Natural killer cell (primary cell): ENCODE results near the gene STAG1. TPM values are rescaled to one million over a fixed set of nuclear protein-coding genes. Genes with fewer than 3 reads are reported as not detected.

Source experiments
- ATAC-seq, 3 donors: fragments of 150-1000 bp in 2 of 3; fragments of 200-7000 bp in 1 of 3; cut with Tn5 transposase; 1 replicate in 1 of 3; 2 replicates in 2 of 3; pipeline ENCODE4 v1.10.0; 2021; ENCODE audit warnings: mild to moderate bottlenecking in 2 of 3, moderate library complexity in 2 of 3
- DNase-seq, 2 donors: peaks; one replicate each; pipeline versions ENCODE4 v3.0.0 to v3.0.0-alpha.2; 2013 to 2021; ENCODE audit warnings: mixed read lengths in 1 of 2
- H3K27ac ChIP-seq: one replicate; pipeline ENCODE4 v1.5.1; 2013; ENCODE audit warnings: mild to moderate bottlenecking, low read length
- H3K27me3 ChIP-seq: one replicate; pipeline ENCODE4 v1.6.1; 2013; ENCODE audit warnings: low read length; ENCODE audit not compliant: control insufficient read depth, insufficient read depth
- H3K36me3 ChIP-seq: one replicate; pipeline ENCODE4 v1.6.1; 2013; ENCODE audit warnings: low read length; ENCODE audit not compliant: control insufficient read depth, insufficient read depth
- H3K4me1 ChIP-seq: one replicate; pipeline ENCODE4 v1.6.1; 2013; ENCODE audit warnings: low read length; ENCODE audit not compliant: control insufficient read depth, insufficient read depth
- H3K4me3 ChIP-seq: one replicate; pipeline ENCODE4 v1.5.1; 2013; ENCODE audit warnings: low read length
- H3K9me3 ChIP-seq: one replicate; pipeline ENCODE4 v1.6.1; 2013; ENCODE audit warnings: low read length; ENCODE audit not compliant: control insufficient read depth, insufficient read depth
- H3K27ac Mint-ChIP-seq, 2 donors: one replicate each; pipeline ENCODE4 v1.8.0; 2022; ENCODE audit warnings: mild to moderate bottlenecking in 2 of 2, mixed read lengths in 2 of 2, moderate library complexity in 1 of 2
- H3K27me3 Mint-ChIP-seq, 2 donors: one replicate each; pipeline ENCODE4 v1.8.0; 2022; ENCODE audit warnings: low read depth in 2 of 2, mixed read lengths in 2 of 2
- H3K36me3 Mint-ChIP-seq: one replicate; pipeline ENCODE4 v1.8.0; 2022; ENCODE audit warnings: mixed read lengths
- H3K4me1 Mint-ChIP-seq, 2 donors: one replicate each; pipeline ENCODE4 v1.8.0; 2022; ENCODE audit warnings: mixed read lengths in 2 of 2
- H3K4me3 Mint-ChIP-seq: one replicate; pipeline ENCODE4 v1.8.0; 2022; ENCODE audit warnings: mild to moderate bottlenecking, moderate library complexity, mixed read lengths
- H3K9me3 Mint-ChIP-seq, 2 donors: one replicate each; pipeline ENCODE4 v1.8.0; 2022; ENCODE audit warnings: mixed read lengths in 2 of 2
- WGBS: methylation state at CpG from one replicate; pipeline ENCODE4 v1.1.7; 2013; ENCODE audit warnings: missing lambda C conversion rate; ENCODE audit not compliant: insufficient coverage; 5-methylcytosine and 5-hydroxymethylcytosine counted together
- intact Hi-C: fragments of 100-400 bp; cut with micrococcal nuclease; formaldehyde crosslinking; loops from one replicate; pipeline ENCODE4 v1.14.2; 2022
- total RNA-seq, 4 donors: library from RNA; stranded (reverse); fragments of 120-200 nt in 1 of 4; gene quantifications; one replicate each; pipeline versions ENCODE4 v1.2.3 to v1.2.4, GENCODE V29; 2013 to 2022
- TF ChIP-seq, protein P1 (sequence below): fragments of 200-600 bp; IDR thresholded peaks from one replicate; pipeline ENCODE4 v1.8.0; 2022; ENCODE audit warnings: antibody characterized with exemption

STAG1 gene
- total RNA-seq, 3 donors from 2014 or later (not counting 1 experiment from before 2014, with no cell fraction given) = 55.1 to 66.2 (median 60.3) TPM

DNA sequence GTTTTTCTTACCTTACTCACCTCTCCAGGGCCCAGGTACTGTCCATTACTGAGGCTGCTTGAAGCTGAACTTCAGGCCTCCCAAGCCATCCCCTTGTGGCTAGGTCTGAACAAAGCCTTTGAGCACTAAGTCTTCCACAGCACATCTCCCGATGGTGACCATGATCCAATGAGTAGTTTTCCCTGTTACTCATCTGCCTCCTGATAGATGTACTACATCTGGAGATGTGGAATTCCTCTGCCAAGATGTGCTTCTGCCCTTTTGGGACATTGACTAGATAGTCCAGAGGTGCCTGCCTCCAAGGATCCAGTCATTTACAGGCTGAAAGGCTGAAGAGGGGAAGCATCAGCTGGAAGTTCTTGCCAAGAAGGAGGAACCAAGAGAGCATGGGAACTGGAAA, 37.8 kb upstream of the STAG1 start:
- TF ChIP-seq, protein P1, sequence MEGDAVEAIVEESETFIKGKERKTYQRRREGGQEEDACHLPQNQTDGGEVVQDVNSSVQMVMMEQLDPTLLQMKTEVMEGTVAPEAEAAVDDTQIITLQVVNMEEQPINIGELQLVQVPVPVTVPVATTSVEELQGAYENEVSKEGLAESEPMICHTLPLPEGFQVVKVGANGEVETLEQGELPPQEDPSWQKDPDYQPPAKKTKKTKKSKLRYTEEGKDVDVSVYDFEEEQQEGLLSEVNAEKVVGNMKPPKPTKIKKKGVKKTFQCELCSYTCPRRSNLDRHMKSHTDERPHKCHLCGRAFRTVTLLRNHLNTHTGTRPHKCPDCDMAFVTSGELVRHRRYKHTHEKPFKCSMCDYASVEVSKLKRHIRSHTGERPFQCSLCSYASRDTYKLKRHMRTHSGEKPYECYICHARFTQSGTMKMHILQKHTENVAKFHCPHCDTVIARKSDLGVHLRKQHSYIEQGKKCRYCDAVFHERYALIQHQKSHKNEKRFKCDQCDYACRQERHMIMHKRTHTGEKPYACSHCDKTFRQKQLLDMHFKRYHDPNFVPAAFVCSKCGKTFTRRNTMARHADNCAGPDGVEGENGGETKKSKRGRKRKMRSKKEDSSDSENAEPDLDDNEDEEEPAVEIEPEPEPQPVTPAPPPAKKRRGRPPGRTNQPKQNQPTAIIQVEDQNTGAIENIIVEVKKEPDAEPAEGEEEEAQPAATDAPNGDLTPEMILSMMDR = no peak
- no peaks in the 10 kb centered on the region for H3K36me3 Mint-ChIP-seq
- peaks cover 3 to 7% of the 10 kb centered on the region in 2 donors for H3K27me3 Mint-ChIP-seq
- intact Hi-C loops = no loop called here
- ATAC-seq (no peak), DNase-seq (no peak)
- H3K9me3 ChIP-seq = no peaks in the 10 kb centered on the region
- no peak overlapping the region for H3K4me3 ChIP-seq
- H3K4me3 Mint-ChIP-seq = no peak overlapping the region
- 100% methylated on average over 1 of the region's 1 CpG for WGBS
- no peaks in the 10 kb centered on the region for H3K36me3 ChIP-seq
- H3K27ac ChIP-seq = no peak overlapping the region
- no peak overlapping the region for H3K27ac Mint-ChIP-seq
- no peaks in the 10 kb centered on the region for H3K27me3 ChIP-seq
- H3K4me1 ChIP-seq = peaks cover 2% of the 10 kb centered on the region
- H3K4me1 Mint-ChIP-seq = peaks cover 14 to 16% of the 10 kb centered on the region in 2 donors
- no peaks in the 10 kb centered on the region for H3K9me3 Mint-ChIP-seq

DNA sequence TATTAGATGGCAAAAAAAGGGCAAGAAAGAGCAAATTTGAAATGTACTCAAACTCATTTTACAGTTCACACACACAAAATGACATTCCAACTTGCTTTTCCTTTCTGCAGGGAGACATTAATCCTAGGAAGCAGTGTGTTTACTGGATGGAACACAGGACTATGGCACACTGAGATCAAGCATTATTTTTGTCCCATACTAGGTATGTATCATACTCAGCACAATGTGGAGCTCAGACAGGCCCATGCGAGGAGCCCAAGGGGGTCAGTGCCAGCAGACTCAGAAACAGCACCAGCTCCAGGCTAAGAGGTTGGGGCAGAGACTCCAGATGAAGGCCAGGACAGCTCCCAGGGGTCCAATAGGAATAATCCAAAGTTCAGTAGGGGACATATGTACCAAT, 36.0 kb upstream of the STAG1 start:
- intact Hi-C loops = no loop called here

DNA sequence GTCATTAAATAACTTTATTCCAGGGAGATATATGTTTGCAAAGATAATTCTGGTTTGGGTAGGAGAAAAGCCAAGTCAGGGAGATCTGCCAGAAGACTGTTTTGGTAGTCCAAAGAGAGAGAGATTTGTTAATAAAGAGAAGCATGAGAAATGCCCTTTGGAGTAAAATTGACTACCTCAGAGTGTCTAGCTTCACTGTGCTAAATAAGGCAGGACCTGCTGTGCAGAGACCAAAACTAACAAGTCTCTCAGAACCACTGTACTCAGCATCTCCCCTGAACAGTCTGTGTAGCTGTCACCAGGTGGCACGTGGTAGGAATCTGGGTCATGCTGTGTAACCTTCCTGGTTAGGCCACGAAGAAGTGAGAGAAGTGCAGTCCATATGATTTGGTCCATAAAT, 35.2 kb upstream of the STAG1 start:
- Histone ChIP-seq H3K27me3 (no peaks in the 10 kb centered on the region), H3K9me3 (no peaks in the 10 kb centered on the region), H3K27ac (peak overlapping the region; percentile 29), H3K36me3 (no peaks in the 10 kb centered on the region), H3K4me3 (no peak overlapping the region), H3K4me1 (peaks cover 2% of the 10 kb centered on the region)
- peak; percentile 47 to 57 for DNase-seq
- TF ChIP-seq, protein P1 = no peak
- Mint-ChIP-seq H3K27ac (peak overlapping the region; percentile 81 to 83), H3K36me3 (no peaks in the 10 kb centered on the region), H3K9me3 (no peaks in the 10 kb centered on the region), H3K4me1 (peaks cover 14 to 16% of the 10 kb centered on the region in 2 donors), H3K27me3 (no peaks in the 10 kb centered on the region), H3K4me3 (peak overlapping the region; percentile 43)
- ATAC-seq = peak; percentile 93 to 99 (median 97)
- WGBS = 0% methylated on average over 2 of the region's 2 CpGs
- intact Hi-C loops = loop anchor here (2.0 kb wide), 2 partner anchors 35 to 75 kb away; partner anchors contain the start of genes NCK1 and STAG1

More for the DNA sequence above, 36.0 kb upstream of the STAG1 start:
- WGBS = 100% methylated on average over 1 of the region's 1 CpG
- Histone ChIP-seq H3K4me1 (peaks cover 2% of the 10 kb centered on the region), H3K9me3 (no peaks in the 10 kb centered on the region), H3K36me3 (no peaks in the 10 kb centered on the region), H3K27me3 (no peaks in the 10 kb centered on the region), H3K4me3 (no peak overlapping the region), H3K27ac (no peak overlapping the region)
- Mint-ChIP-seq H3K36me3 (no peaks in the 10 kb centered on the region), H3K4me3 (no peak overlapping the region), H3K4me1 (peaks cover 14 to 16% of the 10 kb centered on the region in 2 donors), H3K27me3 (no peaks in the 10 kb centered on the region), H3K27ac (no peak overlapping the region), H3K9me3 (no peaks in the 10 kb centered on the region)
- ATAC-seq (no peak), DNase-seq (no peak)
- TF ChIP-seq, protein P1 = no peak

DNA sequence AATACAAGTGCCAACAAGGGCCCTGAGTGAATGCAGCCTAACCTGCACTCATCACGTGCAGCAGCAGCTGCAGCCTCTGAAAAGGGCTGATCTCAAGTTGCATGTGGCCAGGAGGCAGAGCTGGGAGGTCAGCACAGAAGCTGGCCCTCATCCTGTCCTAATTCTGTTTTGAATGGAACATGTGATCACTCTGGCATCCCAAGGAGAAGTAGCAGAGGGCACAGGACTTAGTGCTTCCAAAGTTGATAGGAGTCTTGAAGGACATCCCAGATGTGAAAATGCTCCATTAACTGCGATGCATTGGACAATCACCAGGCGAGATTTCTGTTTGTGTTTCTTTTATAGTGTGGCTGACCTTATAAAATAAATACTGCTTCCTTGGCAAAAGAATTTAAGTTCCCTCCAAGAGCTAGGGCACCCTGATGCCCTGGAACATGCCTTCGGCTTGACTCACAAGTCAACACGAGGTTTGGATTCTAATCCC, 31.6 kb upstream of the STAG1 start:
- intact Hi-C loops = no loop called here
- H3K4me1 ChIP-seq = peaks cover 2% of the 10 kb centered on the region
- H3K4me3 ChIP-seq = no peak overlapping the region
- H3K27me3 Mint-ChIP-seq = no peaks in the 10 kb centered on the region
- no peak for ATAC-seq
- WGBS = 89% methylated on average over 5 of the region's 5 CpGs
- TF ChIP-seq, protein P1 = no peak
- DNase-seq = no peak
- no peak overlapping the region for H3K27ac Mint-ChIP-seq
- no peaks in the 10 kb centered on the region for H3K9me3 ChIP-seq
- no peak overlapping the region for H3K27ac ChIP-seq
- no peaks in the 10 kb centered on the region for H3K27me3 ChIP-seq
- H3K4me3 Mint-ChIP-seq = no peak overlapping the region
- H3K9me3 Mint-ChIP-seq = no peaks in the 10 kb centered on the region
- no peaks in the 10 kb centered on the region for H3K36me3 Mint-ChIP-seq
- H3K36me3 ChIP-seq = no peaks in the 10 kb centered on the region
- peaks cover 14 to 16% of the 10 kb centered on the region in 2 donors for H3K4me1 Mint-ChIP-seq
